GM13976 (cell line): ENCODE results near the gene PARVB.

Experiments used
- DNase-seq: peaks from one replicate; pipeline ENCODE4 v3.0.0; 2012; ENCODE audit warnings: low spot score
- in situ Hi-C: fragments of 300-500 bp; cut with MboI; formaldehyde crosslinking; loops from one replicate; pipeline ENCODE4 v1.12.0; 2022; ENCODE audit warnings: low sequenced_read_pairs, mixed read lengths, inconsistent platforms; ENCODE audit not compliant: unreplicated experiment
- TF ChIP-seq, protein P1 (sequence below): IDR thresholded peaks from 2 replicates; pipeline ENCODE4 v1.5.1; 2012; ENCODE audit warnings: borderline replicate concordance, mild to moderate bottlenecking; ENCODE audit not compliant: insufficient read depth; ENCODE audit errors: extremely low read depth, missing control alignments, control extremely low read depth

Gene PARVB

DNA sequence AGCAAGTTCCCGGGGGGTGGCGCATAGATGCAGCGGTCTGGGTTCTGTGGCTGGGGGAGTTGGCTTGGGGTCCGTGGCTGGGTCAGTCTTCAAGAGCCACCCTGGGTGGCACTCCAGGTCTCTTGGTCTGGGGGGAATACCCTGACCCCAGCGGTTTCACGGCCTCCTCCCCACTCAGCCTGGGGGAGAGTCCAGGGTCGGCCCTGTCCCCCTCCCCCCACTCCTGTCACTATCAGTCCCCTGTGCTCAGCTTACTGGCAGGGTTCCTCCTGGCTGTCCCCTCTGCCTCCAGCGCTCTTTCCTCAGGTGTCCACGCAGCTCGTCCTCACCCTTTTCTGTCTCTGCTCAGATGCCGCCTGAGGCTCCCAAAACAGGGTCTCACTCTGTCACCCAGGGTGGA is 88.1 kb downstream of the PARVB start:
- in situ Hi-C loops: no loop called here
- DNase-seq: no peak
- TF ChIP-seq, protein P1, sequence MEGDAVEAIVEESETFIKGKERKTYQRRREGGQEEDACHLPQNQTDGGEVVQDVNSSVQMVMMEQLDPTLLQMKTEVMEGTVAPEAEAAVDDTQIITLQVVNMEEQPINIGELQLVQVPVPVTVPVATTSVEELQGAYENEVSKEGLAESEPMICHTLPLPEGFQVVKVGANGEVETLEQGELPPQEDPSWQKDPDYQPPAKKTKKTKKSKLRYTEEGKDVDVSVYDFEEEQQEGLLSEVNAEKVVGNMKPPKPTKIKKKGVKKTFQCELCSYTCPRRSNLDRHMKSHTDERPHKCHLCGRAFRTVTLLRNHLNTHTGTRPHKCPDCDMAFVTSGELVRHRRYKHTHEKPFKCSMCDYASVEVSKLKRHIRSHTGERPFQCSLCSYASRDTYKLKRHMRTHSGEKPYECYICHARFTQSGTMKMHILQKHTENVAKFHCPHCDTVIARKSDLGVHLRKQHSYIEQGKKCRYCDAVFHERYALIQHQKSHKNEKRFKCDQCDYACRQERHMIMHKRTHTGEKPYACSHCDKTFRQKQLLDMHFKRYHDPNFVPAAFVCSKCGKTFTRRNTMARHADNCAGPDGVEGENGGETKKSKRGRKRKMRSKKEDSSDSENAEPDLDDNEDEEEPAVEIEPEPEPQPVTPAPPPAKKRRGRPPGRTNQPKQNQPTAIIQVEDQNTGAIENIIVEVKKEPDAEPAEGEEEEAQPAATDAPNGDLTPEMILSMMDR: no peak

DNA sequence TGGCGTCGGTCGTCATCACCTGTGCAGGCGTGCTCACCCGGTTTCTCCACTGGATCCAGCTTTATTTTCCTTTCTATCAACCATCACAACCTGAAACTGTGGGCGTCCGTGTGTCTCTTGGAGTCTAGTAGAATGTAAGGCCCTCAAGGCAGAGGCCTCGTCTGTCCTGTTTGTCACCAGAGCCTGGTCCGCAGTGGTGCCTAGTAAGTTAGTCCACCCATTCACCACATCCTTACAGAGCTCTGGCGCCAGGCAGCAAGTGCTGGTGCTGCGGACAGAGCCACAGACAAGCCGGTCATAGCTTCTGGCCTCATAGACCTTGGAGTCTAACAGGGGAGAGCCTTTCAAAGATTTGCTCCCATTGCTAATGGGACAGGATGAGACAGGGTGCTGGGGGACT is 92.2 kb downstream of the PARVB start:
- in situ Hi-C loops: no loop called here
- TF ChIP-seq, protein P1: no peak
- no peak for DNase-seq

DNA sequence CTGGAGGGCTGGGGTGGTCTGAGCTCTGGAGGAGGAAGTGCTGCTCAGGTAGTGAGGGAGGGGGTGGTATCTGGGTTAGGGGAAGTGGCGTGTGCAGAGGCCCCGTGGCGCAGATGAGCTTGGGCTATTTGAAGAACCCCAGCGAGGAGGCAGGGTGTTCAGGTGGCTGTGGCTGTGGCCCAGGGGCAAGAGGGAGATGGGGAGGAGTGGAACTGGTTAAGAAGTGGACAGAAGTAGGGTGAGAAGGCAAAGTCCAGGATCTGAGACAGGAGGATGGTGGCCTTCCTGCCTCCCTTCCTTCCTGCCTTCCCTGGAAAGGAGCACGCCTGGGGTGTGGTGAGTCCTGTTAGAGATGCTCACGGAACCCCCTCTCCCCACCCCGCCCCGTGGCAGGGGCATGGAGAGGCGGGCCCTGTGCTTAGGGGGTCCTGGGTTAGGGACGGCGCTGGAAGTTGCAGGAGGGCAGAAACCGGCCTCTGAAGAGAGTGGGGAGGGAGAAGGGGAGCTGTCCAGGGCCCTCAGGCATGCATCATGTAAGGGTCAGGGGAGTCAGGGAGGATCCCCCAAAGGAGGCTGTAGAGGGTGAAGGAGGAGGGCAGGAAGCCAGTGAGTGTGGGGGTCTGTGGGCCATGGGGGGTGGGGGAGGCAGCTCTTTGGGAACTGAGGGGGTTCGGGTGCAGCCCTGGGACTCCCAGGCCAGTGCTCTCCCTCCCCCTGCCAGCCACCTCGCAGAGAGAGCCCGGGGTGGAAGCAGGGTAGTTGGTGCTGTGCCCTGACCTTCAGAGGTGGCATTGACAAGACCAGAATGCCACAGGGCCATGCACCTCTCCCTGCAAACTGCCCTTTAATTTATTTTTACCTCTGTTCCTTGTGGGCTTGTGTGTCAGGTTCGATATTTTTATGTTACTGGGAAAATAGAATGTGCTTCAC is 92.9 kb downstream of the PARVB start:
- DNase-seq: no peak
- in situ Hi-C loops: no loop called here
- TF ChIP-seq, protein P1: no peak

DNA sequence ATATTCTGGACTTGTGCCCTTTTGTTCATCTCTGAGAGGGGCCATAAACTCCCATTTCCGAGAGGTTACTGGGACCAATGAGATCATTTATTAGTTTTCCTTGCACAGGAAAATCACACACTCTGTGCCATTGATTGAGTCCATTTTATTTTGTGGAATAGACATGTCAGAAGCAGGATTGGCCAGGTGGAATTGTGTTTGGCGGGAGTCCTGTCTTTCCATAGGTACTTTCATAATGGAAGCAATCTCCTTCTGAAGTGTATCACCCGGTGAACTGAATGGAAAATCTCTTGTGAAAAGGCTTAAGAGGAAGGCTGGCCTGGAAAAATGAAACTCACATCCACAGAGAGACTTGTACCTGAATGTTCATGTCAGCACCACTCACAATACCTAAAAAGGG is 93.6 kb downstream of the PARVB start:
- TF ChIP-seq, protein P1: no peak
- in situ Hi-C loops: no loop called here
- DNase-seq: no peak

DNA sequence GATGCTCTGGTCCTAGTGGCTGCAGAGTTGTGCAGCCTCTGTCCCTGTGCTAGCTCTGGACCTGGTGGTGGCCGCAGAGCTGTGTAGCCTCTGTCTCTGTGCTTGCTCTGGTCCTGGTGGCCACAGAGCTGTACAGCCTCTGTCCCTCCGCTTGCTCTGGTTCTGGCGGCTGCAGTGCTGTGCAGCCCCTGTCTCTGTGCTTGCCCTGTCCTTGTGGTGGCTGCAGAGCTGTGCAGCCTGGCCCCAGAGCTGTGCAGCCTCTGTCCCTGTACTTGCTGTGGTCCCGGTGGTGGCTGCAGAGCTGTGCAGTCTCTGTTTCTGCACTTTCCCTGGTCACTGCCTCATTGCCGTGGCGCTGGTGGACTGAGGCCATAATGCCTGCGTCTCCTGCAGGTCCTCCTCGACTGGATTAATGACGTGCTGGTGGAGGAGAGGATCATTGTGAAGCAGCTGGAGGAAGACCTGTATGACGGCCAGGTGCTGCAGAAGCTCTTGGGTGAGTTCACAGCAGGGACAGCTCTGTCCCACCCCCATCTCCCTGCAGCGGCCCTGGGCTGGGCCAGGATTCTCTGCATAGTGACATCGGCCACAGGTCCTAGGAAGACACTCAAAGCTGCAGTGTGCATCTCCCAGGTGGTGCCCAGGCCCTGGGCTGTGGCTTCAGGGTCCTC is 94.7 kb downstream of the PARVB start:
- TF ChIP-seq, protein P1: no peak
- in situ Hi-C loops: no loop called here
- DNase-seq: no peak

DNA sequence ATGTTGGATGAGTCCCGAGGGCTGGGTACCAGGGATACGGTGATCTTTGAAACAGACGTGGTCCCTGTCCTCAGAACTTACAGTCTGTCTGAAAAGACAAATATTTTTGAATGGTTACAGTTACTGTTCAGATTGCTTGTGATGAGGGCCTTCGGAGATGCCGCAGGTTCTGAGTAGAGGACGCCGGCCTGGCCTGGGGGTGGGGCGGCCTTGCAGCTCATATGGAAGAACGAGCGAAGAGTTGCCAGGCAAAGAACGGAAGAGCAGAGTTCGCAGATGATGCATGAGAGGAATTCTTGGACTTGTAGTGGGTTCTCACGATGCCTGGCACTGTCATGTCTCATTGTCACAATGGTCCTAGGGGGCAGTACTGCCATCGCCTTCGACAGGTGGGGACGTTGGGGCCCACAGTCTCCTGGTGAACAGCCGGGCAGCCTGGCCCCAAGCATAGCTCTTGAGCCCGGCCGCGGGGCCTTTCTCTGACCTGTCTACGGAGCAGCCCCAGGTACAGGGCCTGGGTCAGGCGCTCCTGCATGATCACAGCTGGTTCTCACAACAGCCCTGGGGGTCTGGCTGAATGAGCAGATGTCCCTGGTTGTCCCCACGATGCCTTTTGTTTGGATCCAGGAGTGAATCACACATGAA is 95.7 kb downstream of the PARVB start:
- in situ Hi-C loops: no loop called here
- DNase-seq: no peak
- TF ChIP-seq, protein P1: no peak
